ENCODE results near the gene DSCAML1.

The DSCAML1 gene

GRCh38 chr11:117631336-117632140, 165.5 kb downstream of the DSCAML1 start:
- no peak overlapping the region for H3K4me3 ChIP-seq (ENCODE audit: low read depth, low read length)
- no peak for DNase-seq (ENCODE audit: low read depth, low spot score)
- POLR2A ChIA-PET, result no interaction called here
- TF ChIP-seq CTCF (IDR thresholded peaks at IDR 0.05; ENCODE audit: insufficient read depth, low read length, missing control alignments), result no peak
- CTCF ChIA-PET, result interaction anchor here (1.0 to 1.1 kb wide), 3 partner anchors 10 to 205 kb away, joined by 3 to 8 read pairs (median 4); no protein-coding TSS in a partner anchor

DNA sequence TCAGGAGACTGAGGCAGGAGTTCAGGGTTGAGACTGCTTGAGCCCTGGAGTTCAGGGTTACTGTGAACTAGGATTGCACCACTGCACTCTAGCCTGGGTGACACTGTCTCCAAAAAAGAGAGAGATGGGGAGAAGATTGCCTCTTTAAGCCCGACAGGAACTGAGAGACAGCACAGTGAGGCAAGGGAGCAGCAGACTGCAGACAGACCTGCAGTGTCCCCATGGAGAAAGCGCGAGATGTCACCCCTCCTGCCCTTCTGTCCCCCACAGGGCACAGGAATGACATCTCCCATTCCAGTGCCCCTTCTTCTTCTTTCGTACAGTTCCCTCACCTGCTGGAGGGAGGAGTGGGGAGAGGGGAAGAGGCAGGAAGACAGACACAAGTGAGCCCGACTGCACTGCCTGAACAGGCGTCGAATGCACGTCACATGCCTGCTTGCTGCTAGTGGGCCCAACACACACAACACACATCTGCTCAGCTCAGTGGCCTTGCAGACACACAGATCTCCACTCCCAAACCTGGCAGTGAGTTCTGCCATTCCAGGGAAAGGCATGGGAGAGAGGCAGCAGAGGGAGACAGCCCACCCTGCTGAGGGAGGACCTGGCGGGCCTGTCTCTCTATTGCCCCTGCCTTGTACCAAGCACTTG, 167.0 kb downstream of the DSCAML1 start:
- H3K4me3 ChIP-seq (ENCODE audit: low read depth, low read length), result no peak overlapping the region
- ChIA-PET POLR2A (no interaction called here), CTCF (no interaction called here)
- no peak for DNase-seq (ENCODE audit: low read depth, low spot score)
- TF ChIP-seq CTCF (IDR thresholded peaks at IDR 0.05; ENCODE audit: insufficient read depth, low read length, missing control alignments), result no peak

DNA sequence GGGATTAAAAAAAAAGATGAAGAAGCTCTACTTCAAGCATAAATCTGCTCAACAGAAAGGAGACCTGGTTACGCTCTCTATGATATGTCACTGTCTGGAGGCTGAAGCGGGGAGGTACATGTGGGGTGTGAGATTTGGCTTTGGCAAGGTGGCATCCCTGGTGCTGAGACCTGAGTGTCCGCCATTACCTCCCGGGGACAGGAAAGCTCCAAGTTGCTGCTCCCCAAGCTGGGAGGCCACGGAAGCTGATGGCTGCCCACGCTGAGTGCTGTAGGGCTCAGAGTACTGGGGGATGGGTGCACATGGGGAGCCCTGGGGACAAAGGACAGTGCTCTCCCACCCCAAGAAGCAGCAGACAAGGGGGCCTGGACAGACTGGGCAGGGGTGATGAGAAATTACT, 167.9 kb downstream of the DSCAML1 start:
- CTCF ChIA-PET, result interaction anchor here (0.6 kb wide), 1 partner anchor 26 kb away, joined by 5 read pairs; no protein-coding TSS in a partner anchor
- H3K4me3 ChIP-seq (ENCODE audit: low read depth, low read length), result no peak overlapping the region
- POLR2A ChIA-PET, result no interaction called here
- DNase-seq (ENCODE audit: low read depth, low spot score), result no peak
- no peak for TF ChIP-seq CTCF (IDR thresholded peaks at IDR 0.05; ENCODE audit: insufficient read depth, low read length, missing control alignments)

DNA sequence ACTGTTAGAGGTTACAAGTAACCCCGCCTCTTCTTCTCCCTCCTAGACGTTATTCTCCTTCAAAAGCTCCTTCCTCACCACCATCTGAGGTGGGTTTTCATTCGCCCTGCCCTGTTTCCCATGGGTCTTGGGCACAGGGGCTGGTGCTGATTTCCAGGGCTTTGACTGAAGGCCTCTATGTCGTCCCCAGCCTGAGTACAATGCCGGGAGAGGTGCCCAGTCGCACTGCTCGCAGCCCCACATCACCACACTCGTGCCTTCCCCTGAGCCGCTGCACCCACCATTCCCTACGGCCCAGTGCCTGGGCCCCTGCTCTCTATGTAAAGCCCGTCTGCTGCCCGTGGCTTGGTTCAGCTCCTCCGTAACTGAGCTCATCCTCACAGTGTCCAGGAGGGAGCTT, 169.8 kb downstream of the DSCAML1 start:
- CTCF ChIA-PET, result no interaction called here
- no peak for TF ChIP-seq CTCF (IDR thresholded peaks at IDR 0.05; ENCODE audit: insufficient read depth, low read length, missing control alignments)

GRCh38 chr11:117626576-117626975, 170.4 kb downstream of the DSCAML1 start:
- H3K4me3 ChIP-seq (ENCODE audit: low read depth, low read length), result no peak overlapping the region
- POLR2A ChIA-PET, result no interaction called here
- no peak for DNase-seq (ENCODE audit: low read depth, low spot score)
- no peak for TF ChIP-seq CTCF (IDR thresholded peaks at IDR 0.05; ENCODE audit: insufficient read depth, low read length, missing control alignments)
- CTCF ChIA-PET, result no interaction called here

More for the DNA sequence above, 169.8 kb downstream of the DSCAML1 start:
- no peak overlapping the region for H3K4me3 ChIP-seq (ENCODE audit: low read depth, low read length)
- DNase-seq (ENCODE audit: low read depth, low spot score), result no peak
- POLR2A ChIA-PET, result no interaction called here

- H3K4me3 ChIP-seq (ENCODE audit: low read depth, low read length), result no peak overlapping the region
- ChIA-PET CTCF (interaction anchor here (2.4 kb wide), 1 partner anchor 182 kb away, joined by 5 read pairs; no protein-coding TSS in a partner anchor), POLR2A (no interaction called here)
- no peak for DNase-seq (ENCODE audit: low read depth, low spot score)
- TF ChIP-seq CTCF (IDR thresholded peaks at IDR 0.05; ENCODE audit: insufficient read depth, low read length, missing control alignments), result no peak
Observed at GRCh38 chr11:117625237-117625636, 171.8 kb downstream of the DSCAML1 start.
